Stimulated activated CD8-positive, alpha-beta memory T cell treated with anti-CD3 and anti-CD28 coated beads, Interleukin-2, amount 100 ng/mL, for 1 hour (primary cell): ENCODE data around the gene UBE3A.

Source experiments
- DNase-seq, 2 donors: peaks; one replicate each; pipeline ENCODE4 v3.0.0-alpha.2; 2020; ENCODE audit warnings: low read depth in 2 of 2

Gene UBE3A

GRCh38 chr15:25403771-25404170, 35.1 kb downstream of the UBE3A start:
- DNase-seq: no peak

GRCh38 chr15:25402342-25402741, 36.5 kb downstream of the UBE3A start:
- DNase-seq: no peak

- DNase-seq: no peak
Observed at GRCh38 chr15:25401501-25401900, 37.3 kb downstream of the UBE3A start.

- DNase-seq: no peak
Observed at GRCh38 chr15:25397100-25397499, 41.7 kb downstream of the UBE3A start.

- DNase-seq: no peak
Observed at GRCh38 chr15:25394898-25395297, 43.9 kb downstream of the UBE3A start.

- no peak for DNase-seq
Observed at GRCh38 chr15:25392806-25393205, 46.0 kb downstream of the UBE3A start.

GRCh38 chr15:25391971-25392721, 46.7 kb downstream of the UBE3A start:
- DNase-seq: no peak

GRCh38 chr15:25385986-25386385, 52.8 kb downstream of the UBE3A start:
- no peak for DNase-seq

GRCh38 chr15:25381579-25381978, 57.2 kb downstream of the UBE3A start:
- DNase-seq: no peak

- DNase-seq: no peak
Observed at GRCh38 chr15:25378501-25378901, 60.3 kb downstream of the UBE3A start.

GRCh38 chr15:25375557-25375956, 63.3 kb downstream of the UBE3A start:
- no peak for DNase-seq

GRCh38 chr15:25374143-25374542, 64.7 kb downstream of the UBE3A start:
- DNase-seq: no peak

GRCh38 chr15:25372298-25372697, 66.5 kb downstream of the UBE3A start:
- no peak for DNase-seq

GRCh38 chr15:25368850-25369249, 70.0 kb downstream of the UBE3A start:
- no peak for DNase-seq

GRCh38 chr15:25366058-25366457, 72.8 kb downstream of the UBE3A start:
- no peak for DNase-seq

- DNase-seq: no peak
Observed at GRCh38 chr15:25362545-25362944, 76.3 kb downstream of the UBE3A start.

GRCh38 chr15:25347707-25348106, 91.1 kb downstream of the UBE3A start:
- no peak for DNase-seq

GRCh38 chr15:25346371-25346770, 92.5 kb downstream of the UBE3A start:
- DNase-seq: no peak

GRCh38 chr15:25345943-25346342, 92.9 kb downstream of the UBE3A start:
- no peak for DNase-seq

- DNase-seq: no peak
Observed at GRCh38 chr15:25342629-25343028, 96.2 kb downstream of the UBE3A start.

- no peak for DNase-seq
Observed at GRCh38 chr15:25339431-25339830, 99.4 kb downstream of the UBE3A start.

- no peak for DNase-seq
Observed at GRCh38 chr15:25335279-25335678, 103.5 kb downstream of the UBE3A start.

GRCh38 chr15:25333049-25333448, 105.8 kb downstream of the UBE3A start:
- no peak for DNase-seq

- DNase-seq: no peak
Observed at GRCh38 chr15:25332306-25332705, 106.5 kb downstream of the UBE3A start.
